ENCODE results near the gene PARD3B.
"Not testable (repeated sequence)": the region's sequence is repeated elsewhere in the genome, so short reads cannot be mapped to it uniquely, and the experiment has no call there.

Gene PARD3B

DNA sequence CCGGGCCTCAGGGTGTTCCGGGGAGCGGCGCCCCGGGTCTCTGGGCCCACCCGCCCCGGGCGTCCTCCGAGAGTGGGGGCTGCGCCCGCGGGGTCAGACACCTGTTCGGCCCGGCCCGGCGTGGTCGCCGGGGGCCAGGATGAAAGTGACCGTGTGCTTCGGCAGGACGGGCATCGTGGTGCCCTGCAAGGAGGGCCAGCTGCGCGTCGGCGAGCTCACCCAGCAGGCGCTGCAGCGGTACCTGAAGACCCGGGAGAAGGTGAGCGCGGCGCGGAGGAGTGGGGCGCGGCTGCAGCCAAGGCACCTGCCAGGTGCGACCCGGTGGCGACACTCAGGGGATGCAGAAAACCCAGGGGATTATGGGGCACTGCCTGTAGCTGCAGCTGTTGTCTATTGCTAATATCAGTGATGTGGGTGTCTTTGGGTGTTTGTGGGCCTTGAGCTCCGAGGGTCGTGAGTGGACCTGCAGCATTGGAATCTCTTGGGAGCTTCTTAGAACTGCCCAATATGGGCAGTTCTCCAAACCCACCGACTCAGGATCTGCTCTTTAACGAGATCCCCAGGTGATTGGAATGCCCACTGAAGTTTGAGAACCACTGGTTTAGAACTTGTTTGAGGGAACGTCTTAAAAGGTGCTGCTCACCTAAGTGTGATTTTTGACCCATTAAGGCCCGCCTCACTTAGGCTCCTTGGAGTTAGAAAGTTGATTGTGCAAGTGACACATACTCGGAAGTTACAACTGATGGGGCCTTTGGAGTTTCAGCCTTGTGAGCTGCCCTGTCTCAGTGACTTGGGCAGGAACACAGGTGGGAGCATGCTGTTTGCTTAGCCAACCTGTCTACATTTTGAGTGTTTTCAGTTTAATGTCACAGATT, 823 bp downstream of the PARD3B start:
- DNase-seq, result no peak

DNA sequence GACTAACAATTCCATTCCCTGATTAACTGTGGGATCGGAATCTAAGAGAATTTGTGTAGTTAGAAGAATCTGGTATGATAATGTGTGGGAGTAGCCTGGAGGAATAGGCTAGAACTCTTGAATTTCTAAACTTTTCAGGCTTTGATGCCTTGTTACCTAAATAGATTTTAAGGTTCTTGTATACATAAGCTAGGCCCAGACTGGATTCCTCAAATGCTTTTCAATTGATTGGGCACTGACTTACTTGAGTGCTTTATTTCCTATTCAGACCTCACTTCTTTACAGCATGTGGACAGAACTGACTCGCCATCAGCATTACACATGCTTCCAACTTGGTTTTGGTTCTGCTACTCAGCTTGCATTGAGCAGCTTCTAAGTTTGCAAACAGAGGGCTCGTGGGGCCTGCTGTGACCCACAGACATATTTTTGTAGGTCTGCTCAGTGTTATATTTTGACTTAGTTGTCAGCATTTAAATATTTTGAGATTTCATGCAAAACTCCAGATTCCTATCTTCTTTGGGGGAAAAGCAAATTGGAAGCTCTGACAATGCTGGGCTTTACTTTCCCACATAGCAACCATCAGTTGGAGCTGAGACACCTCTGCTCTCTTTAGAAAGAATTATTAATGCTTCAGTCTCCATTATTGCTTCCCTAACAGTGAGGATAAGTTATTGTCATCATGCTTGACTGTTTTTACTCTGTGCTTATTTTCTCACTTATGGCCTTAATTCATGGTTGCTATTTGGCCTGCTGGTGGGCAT, 5.7 kb downstream of the PARD3B start:
- no peak for DNase-seq

DNA sequence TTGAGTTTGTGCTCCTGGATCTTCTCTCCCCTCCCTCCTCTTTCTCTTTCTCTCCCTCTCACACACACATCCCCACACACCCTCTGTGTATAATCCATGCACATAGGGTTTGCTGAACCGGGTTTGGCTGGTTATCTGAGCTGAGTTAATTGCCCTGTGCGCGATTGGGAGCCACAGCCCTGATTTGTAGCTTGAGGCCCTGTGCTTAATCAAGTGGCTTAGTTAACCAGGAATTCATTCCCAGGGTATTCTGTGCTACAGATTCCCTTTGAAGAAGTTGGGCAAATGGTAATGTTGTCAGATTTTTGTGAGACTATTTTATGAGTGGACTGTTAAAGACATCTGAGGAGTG, 6.2 kb downstream of the PARD3B start:
- DNase-seq, result no peak

DNA sequence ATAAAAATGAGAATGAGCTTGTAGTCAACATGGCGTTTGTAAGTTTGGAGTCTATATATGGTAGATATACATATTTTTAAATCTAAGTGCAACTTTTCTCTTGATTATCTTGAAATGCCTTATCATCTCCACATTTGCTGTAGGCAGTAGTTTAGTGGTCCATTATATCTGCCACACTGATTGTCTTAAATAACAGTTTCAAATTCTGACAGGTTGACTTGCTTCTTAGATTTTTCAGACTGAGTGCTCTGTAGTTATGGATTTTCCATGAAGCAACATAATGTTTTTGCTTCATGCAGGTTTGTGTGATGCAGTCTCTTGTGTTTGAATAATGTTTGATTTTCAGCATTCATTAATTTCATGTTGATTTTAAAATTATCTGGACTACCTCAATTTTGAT, 12.3 kb downstream of the PARD3B start:
- DNase-seq, result no peak

DNA sequence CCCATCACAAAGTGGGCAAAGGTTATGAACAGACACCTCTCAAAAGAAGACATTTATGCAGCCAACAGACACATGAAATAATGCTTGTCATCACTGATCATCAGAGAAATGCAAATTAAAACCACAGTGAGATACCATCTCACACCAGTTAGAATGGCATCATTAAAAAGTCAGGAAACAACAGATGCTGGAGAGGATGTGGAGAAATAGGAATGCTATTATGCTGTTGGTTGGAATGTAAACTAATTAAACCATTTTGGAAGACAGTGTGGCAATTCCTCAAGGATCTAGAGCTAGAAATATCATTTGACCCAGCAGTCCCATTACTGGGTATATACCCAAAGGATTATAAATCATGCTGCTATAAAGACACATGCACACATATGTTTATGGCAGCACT, 14.1 kb downstream of the PARD3B start:
- not testable (repeated sequence) for DNase-seq

DNA sequence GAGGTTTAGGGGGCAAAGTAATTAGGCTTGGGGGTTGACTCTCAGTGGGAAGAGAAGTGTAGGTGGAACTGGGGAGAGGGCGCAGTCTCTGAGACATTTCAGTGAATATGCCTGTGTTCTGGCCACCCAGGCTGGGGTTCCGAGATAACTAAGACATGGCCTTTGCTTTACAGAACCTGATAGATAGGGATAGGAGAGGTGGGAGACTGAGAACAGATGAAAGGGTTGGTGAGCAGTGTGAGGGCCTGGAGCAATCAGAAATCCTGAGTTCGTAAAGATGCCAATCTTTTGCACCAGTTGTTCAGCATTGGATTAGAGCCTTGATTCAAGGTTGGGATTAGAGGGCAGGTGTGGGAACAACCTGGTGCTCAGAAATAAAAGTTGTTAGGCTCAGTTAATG, 15.6 kb downstream of the PARD3B start:
- no peak for DNase-seq

DNA sequence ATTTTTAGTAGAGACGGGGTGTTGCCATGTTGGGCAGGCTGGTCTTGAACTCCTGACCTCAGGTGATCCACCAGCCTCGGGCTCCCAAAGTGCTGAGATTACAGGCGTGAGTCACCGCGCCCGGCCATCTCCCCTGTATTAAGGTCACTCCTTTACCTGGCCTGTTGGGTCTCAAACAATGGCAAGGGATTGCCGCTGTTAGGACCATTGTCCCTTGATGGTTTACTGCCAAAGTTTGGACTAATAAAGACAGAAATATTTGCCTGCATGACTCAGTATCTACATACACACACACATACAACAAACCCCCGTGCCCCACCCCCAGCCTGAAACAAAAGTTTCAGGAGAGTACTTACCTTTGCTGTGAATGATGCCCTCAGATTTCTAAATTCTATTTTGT, 16.5 kb downstream of the PARD3B start:
- DNase-seq, result no peak

DNA sequence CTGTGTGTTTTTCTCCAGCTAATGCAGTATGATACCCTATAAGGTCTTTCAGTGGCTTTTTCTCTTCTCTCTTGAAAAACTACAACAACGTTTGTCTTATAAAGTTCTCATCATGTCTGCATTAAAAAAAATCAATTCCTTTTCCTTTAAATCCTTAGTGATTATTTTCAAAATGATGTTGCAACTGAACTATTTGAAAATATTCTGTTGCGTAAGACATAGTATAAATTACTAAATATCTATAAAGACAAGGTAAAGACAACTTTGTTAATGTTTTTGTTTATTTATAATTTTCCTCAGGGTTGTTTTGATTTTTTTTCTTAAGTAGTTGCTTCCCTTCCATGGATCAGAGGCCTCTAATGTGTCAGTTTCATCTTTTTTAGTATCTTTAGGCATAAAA, 21.2 kb downstream of the PARD3B start:
- no peak for DNase-seq

DNA sequence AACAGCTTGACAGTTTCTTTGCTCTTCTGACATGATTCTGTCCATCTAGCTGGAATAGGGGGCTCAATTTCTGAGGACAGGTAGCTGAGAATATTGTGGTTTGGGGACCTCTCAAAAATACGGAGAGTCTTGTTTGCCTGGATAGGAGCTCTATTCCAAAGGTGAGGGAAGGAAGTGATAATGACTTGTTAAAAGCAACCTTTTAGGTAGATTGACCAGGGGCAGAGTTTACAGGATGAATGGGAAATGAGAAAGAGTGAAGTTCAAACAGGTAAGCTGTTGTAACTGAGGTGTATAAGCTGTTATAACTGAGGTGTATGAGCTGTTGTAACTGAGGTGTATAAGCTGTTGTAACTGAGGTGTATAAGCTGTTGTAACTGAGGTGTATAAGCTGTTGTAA, 25.1 kb downstream of the PARD3B start:
- no peak for DNase-seq

DNA sequence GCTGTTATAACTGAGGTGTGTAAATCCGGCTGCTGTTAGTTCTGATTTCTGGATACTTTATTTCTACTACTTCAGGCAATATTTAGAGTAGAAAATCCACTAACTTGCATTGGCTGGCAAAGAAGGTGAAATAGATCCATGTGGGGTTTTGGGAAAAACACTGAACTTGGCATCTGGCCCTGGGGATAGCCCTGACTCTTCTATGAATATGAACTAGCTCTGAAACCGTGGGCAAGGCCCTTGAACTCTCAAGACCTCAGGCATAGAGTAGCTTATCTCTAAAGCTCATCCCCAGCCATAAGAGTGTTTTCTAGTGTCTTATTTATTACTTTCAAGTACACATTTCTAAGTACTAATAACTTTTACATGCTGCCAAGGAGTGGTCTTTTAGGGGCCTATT, 25.8 kb downstream of the PARD3B start:
- DNase-seq, result no peak

DNA sequence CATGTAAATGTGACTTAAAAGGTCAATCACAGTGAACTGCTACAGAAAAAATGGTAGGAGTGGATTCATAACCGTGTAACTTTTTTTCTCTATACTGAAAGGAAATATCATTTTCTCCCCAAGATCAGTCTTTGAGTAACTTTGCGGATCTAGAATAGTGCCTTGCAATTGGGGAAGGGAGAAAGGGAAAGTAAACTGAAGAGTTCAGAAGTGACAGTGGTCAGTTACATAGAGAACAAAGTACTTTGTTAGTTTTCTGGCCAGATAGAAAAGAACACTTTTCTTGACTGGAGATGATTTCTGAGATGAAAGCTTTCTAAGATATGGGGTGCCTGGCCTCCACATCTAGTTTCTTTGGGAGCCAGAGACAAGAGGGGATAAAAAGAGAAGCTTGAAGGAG, 26.6 kb downstream of the PARD3B start:
- DNase-seq, result no peak

DNA sequence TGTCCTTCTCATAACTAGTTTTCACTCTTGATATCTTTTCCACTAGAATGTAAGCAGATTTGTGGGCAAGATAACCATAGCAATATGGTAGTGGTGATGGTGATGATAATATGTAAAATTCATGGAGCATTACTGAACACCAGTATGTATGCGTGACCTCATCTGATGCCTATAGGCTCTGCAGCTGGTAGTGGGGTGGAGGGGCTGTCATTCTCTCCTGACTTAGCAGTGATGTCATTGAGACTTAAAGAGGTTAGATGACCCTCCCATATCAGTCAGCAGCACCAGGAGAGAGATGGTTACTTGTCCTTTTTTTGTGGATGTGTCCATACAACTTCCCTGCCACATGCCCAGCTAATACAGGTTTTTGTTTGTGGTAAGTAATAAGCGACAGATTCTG, 27.9 kb downstream of the PARD3B start:
- DNase-seq, result no peak

DNA sequence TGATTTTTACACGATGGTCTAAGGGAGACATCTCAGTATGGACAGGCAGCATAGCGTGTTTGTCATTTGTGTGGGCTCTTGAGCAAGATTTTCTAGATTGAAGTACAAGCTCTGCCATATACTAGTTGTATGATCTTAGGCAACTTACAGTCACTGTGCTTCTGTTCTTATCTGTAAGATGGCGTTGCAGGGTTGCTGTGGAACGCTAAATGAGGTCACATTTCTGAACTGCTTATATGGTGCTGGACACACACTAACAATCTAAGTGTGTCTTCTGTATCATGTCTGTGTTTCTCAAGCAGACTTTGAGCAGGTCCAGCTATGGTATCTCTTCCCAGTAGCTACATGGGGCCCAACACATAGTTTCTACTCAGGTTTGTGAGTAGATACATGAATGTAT, 29.2 kb downstream of the PARD3B start:
- no peak for DNase-seq

DNA sequence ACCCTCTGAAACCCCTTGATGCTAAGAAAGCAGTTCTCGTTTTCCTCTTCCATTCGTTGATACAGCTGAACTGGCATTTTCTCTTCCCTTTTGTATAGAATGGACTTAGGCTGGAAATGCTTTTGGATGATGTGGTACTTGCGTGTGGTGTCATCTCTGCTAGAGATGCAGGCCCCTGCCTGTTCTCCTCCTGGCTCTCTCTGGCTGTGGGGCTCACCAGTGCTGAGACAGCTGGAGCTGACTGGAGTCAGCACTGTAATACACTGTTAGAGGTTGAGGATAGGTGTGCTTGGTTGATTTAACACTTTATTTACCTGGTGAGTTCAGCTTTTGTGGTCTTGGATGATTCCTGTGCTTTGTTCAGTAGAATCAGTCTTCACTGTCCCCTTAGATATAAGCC, 30.2 kb downstream of the PARD3B start:
- no peak for DNase-seq

DNA sequence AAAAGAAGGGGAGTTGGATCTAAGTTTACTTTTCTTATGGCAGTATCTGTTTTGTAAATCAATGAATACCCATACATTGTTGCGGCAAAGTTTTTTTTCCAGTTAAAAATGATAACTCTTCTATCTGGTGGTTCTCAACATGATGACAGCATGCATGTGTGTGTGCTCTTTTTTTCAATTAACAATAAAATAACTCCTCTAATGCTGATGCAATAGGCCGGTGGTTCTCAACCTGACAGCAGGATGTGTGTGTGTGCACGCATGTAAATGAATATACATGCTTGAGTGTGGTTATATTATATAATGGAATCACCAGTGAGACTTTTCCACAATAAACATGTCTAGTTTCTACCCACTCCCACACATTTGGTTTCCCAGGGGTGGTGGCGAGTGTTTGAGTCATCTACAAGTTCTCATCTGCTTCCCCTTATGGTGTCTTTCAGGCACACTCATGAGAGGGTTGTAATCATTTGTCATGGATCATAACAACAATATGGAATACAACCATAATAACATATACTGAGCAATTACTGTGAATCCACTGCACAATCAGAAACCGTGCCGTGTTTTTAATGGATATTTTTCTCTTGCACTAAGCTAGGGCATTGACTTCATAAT, 31.2 kb downstream of the PARD3B start:
- DNase-seq, result no peak

DNA sequence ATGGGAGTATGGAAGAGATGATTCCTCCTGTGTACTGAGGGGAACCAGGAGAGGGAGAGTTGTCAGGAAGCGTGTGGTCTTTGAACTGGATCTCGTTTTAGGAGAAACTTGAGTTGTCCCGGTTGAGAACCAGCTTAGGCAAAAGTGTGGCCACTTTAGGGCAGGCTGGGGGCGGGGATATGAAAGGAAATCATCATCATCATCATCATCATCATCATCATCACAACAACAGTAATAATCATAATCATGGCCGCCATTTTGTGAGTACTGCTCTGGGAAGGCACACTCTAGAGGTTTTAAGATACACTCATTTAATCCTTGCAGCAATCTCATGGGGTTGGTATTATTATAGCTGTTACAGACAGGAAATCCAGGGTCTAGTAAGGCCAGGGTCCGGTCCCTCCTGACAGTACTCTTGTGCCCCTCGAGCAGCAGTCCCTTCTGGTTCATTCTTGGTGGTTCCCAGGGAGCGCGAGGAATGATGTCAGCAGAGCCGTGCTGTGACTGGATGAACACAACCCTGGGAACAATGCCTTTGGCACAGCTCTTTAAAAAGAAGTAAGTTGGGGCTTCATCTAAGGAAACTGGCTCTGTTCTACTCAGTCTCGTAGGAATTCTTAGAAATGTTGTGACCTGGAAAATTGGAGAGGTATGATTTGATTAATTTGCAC, 33.8 kb downstream of the PARD3B start:
- no peak for DNase-seq

DNA sequence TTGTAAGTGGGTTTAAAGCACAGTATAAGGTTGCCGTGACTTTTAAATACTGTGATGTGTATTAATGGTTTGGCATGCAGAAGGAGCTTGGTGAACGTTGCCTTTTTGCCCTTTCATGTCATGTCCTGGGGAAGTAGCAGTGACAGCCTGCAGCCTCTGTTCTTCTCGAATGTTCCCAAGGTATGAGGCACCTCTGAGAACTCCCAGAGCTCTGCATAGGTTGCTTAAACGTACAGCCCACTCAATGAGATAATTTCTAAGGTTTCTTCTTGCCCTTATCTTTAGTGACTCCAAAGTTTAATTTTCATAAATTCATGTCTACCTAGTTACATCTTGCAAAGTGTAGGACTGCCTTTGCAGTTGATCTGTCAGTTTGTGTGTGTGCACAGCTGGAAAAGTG, 36.7 kb downstream of the PARD3B start:
- no peak for DNase-seq

DNA sequence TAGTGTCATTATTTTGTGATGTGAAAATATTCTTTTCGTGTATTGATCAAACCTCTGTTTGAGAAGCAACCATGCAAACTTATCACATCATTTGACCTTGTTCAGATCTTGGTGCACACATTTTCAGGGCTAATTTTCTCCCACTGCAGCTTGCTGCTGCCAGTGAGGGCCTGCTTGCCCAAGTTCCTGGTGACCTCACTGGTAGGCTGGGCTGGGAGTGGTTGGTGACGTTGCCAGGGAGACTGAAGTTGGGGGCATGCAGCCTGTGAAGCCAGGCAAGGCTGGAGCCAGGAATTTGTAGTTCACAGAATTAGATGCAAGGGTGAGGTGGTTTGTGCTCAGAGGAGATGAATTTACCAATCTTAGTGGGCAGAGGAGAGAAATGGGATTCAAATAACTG, 38.5 kb downstream of the PARD3B start:
- no peak for DNase-seq

DNA sequence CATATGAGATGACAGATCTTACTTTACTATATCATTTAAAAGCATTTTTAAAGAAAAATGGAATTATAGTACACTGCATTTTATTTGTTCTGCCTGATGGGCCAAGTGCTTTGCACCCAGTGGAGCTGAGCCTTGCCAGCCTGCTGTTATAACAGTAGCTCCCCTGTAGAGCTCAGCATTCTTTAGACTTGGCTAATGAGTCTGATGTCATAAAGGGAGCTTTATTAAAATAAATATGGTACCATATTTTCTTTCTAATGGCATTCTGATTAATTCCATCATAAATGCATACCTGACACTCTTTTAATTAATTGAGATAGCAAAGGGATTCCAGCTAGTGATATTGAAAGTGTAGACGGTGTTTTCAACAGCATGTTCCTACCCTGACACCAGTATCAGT, 40.7 kb downstream of the PARD3B start:
- no peak for DNase-seq

DNA sequence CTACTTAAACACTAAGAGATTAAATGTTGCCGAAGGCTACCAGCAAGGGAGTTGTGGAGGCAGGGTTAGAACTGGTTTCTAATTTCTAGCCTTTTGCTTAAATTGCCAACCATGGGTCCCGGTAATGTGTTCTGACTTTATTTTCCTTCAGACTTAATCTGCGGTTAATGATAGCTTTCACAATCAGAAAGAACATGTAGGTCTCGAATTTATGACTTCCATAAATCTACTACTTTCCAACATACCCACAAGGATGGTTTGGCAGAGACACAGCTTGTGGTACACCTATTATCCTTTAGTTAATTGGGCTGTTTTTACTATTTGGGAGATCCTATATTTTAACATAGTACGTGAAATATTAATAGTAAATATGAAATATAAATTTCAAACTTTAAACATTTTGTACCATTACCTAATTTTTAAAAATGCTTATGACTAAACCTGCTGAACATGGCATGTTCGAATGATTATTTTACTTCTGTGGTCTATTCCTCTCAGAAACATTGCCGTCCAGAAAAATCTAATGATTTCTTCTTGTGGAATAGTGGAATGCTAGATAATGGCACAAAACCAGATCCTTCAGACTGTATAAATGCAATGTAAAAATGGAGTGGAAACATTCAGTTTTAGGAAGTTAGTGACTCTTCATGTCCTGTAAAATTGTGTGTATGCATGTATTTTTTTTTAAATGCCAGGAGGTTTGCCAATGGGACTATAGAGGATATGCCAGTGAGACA, 41.3 kb downstream of the PARD3B start:
- no peak for DNase-seq

DNA sequence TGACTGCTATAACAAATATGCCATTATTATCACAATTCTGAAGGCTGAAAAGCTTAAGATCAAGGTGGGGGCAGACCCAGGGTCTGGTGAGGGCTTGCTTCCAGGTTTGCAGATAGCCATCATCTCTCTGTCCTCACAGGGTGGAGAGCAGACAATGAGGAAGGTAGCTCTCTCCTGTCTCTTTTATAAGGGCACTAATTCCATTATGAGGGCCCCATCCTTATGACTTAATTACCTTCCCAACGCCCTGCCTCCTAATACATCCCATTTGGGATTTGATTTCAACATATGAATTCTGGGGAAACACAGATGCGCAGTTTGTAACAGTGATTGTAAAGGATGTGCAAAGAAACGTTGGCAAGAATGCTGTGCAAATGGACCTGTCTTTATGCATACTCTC, 44.8 kb downstream of the PARD3B start:
- no peak for DNase-seq

DNA sequence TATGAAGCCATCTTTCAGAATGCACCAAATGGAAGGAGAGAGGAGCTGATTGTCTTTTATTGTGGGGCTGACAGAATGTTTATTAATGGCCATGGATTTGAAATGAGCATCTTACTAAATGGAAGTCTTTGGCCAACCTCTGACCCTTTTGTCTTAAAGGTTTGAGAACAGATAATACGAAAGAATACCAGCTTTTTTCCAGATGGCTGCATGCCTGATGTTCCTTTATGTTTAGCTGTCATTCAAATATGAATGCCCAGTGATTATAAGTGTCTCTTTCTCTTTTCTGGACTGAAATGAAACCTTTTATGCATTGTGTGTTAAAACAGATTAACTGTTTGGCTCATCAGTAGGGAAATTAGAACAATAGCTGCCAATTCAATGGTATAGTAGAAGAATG, 46.0 kb downstream of the PARD3B start:
- DNase-seq, result no peak

DNA sequence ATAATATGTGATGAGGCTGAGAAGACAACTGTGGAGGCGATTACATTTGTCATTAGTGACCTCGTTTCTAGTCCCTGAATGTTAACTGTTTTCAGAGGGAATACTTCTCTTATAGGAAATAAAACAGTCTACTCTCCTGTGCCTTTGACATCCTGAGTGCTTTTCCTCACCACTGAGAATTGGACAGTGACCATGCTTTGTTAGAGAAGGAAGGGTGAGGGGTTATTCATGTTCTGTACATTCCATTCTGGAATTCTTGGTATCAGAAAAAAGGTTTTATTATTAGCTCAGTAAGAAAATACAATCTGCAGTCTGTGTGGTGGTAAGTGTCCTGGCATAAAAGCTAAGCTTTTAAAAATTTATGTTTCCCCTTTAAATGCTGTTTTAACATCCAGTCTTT, 58.8 kb downstream of the PARD3B start:
- DNase-seq, result no peak

All from bone marrow (tissue), 2 donors.